ENCODE measurements around the gene TVP23A.

DNA sequence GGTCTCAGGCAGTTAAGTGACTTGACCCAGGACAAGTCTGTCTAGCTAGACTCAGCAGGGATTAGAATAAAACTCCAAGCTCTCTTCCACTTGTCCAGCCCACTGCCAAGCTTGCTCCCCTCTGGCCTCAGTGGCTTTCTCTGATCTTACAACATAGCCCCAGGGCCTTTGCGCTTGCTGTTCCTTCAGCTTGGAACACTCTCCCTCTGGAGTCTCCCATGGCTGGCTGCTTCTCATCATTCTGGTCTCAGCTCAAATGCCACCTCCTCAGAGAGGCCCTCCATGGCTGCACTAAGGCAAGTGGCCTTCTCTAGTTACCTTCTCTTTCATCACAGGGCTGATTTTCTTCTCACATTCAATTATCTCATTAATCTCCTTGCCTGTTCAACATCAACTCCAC is 1.1 kb downstream of the TVP23A start:
- TF ChIP-seq ZNF121 (tag by site-specific recombination; IDR thresholded peaks at IDR 0.05) (no peak), ZBTB8A (tag by site-specific recombination; IDR thresholded peaks at IDR 0.05) (no peak), ZNF530 (tag by site-specific recombination; IDR thresholded peaks at IDR 0.05; ENCODE audit: low read depth) (no peak), ATF2 (tag by site-specific recombination; IDR thresholded peaks at IDR 0.05; ENCODE audit: low read depth) (no peak), KLF16 (tag by site-specific recombination; IDR thresholded peaks at IDR 0.05) (no peak)

Data from HEK293 (cell line).